Activated CD4-positive, alpha-beta T cell treated with anti-CD3 and anti-CD28 coated beads, Interleukin-2, amount 50 U/mL, for 1 hour (primary cell): ENCODE results near the gene PZP.

Experiments used
- DNase-seq: peaks from one replicate; pipeline ENCODE4 v3.0.0-alpha.2; 2020

Gene PZP

GRCh38 chr12:9123781-9124382 lies 84.3 kb downstream of the PZP start:
- DNase-seq = no peak

- no peak for DNase-seq
Observed at GRCh38 chr12:9122091-9122609, 86.0 kb downstream of the PZP start.

- DNase-seq = no peak
Observed at GRCh38 chr12:9120487-9121184, 87.6 kb downstream of the PZP start.

GRCh38 chr12:9118158-9118557 lies 90.0 kb downstream of the PZP start:
- no peak for DNase-seq

GRCh38 chr12:9115731-9116559 lies 92.2 kb downstream of the PZP start, which contains the start of gene A2M:
Gene A2M, minus strand, starts transcription at chr12:9115919. Its CDS starts 70 bp downstream, at chr12:9115849.
- DNase-seq = no peak

- DNase-seq = no peak
Observed at GRCh38 chr12:9114946-9115345, 93.2 kb downstream of the PZP start.

GRCh38 chr12:9113987-9114309 lies 94.2 kb downstream of the PZP start:
- DNase-seq = no peak

GRCh38 chr12:9113296-9113986 lies 94.8 kb downstream of the PZP start:
- no peak for DNase-seq

- DNase-seq = no peak
Observed at GRCh38 chr12:9112076-9112853, 95.9 kb downstream of the PZP start.

GRCh38 chr12:9111525-9111924 lies 96.7 kb downstream of the PZP start:
- no peak for DNase-seq

GRCh38 chr12:9109737-9110491 lies 98.3 kb downstream of the PZP start:
- no peak for DNase-seq

- DNase-seq = no peak
Observed at GRCh38 chr12:9109213-9109522, 99.0 kb downstream of the PZP start.

GRCh38 chr12:9108504-9109212 lies 99.5 kb downstream of the PZP start:
- no peak for DNase-seq

GRCh38 chr12:9107542-9107873 lies 100.7 kb downstream of the PZP start:
- no peak for DNase-seq

GRCh38 chr12:9106610-9107541 lies 101.3 kb downstream of the PZP start:
- DNase-seq = no peak

GRCh38 chr12:9106067-9106466 lies 102.1 kb downstream of the PZP start:
- DNase-seq = no peak

- no peak for DNase-seq
Observed at GRCh38 chr12:9104767-9105423, 103.3 kb downstream of the PZP start.

GRCh38 chr12:9104087-9104486 lies 104.1 kb downstream of the PZP start:
- DNase-seq = no peak

- no peak for DNase-seq
Observed at GRCh38 chr12:9103050-9103849, 104.9 kb downstream of the PZP start.
